K562 (cell line): ENCODE data around the gene ADM2. TPM values are rescaled to one million over a fixed set of nuclear protein-coding genes. Genes with fewer than 3 reads are reported as not detected.

Source experiments
- E2F3 ChIP-seq: fragments of 250-450 bp; sonication (Bioruptor Pico); IDR thresholded peaks from 2 replicates; pipeline ENCODE4 v1.4.0; 2020; ENCODE audit warnings: mild to moderate bottlenecking
- ELF4 ChIP-seq: fragments of 450-650 bp; formaldehyde crosslinking; IDR thresholded peaks from 2 replicates; pipeline ENCODE4 v1.4.0; 2022; ENCODE audit warnings: missing genetic modification characterization
- MYC ChIP-seq, 2 experiments: fragments of 250-450 bp in 1 of 2; sonication (Bioruptor Pico) in 1 of 2; IDR thresholded peaks; 2 replicates each; pipeline versions ENCODE4 v1.5.1 to v1.6.1; 2012 to 2021; ENCODE audit warnings: low read depth in 2 of 2, borderline replicate concordance in 1 of 2, improper control_type of control experiment in 1 of 2, low read length in 1 of 2, mild to moderate bottlenecking in 1 of 2, moderate library complexity in 1 of 2
- PURB ChIP-seq: sonication (generic); formaldehyde crosslinking; IDR thresholded peaks from 2 replicates; pipeline ENCODE4 v1.9.0; 2021; ENCODE audit warnings: low read depth, mild to moderate bottlenecking, missing genetic modification reagents
- RAD21 ChIP-seq, 2 experiments: fragments of 250-450 bp in 1 of 2; fragments of 450-650 bp in 1 of 2; sonication (Bioruptor Pico) in 1 of 2; formaldehyde crosslinking in 1 of 2; IDR thresholded peaks in 1 of 2; conservative IDR thresholded peaks in 1 of 2; 2 replicates each; pipeline versions ENCODE4 v1.4.0 to v1.8.0; 2020 to 2022; ENCODE audit warnings: mild to moderate bottlenecking in 2 of 2, moderate library complexity in 1 of 2
- SIRT6 ChIP-seq: IDR thresholded peaks from one replicate; pipeline ENCODE4 v1.6.1; 2012; ENCODE audit warnings: low read depth, mild to moderate bottlenecking, control low read depth, inconsistent platforms, low read length, moderate library complexity
- YBX1 ChIP-seq: fragments of 450-650 bp; IDR thresholded peaks from 2 replicates; pipeline ENCODE4 v1.7.1; 2016; ENCODE audit warnings: mild to moderate bottlenecking
- ZBTB1 ChIP-seq: sonication (generic); formaldehyde crosslinking; IDR thresholded peaks from 2 replicates; pipeline ENCODE4 v1.8.1; 2023; ENCODE audit warnings: missing genetic modification reagents, low read depth, mild to moderate bottlenecking, borderline replicate concordance
- ZNF3 ChIP-seq: fragments of 250-450 bp; sonication (Bioruptor Pico); IDR thresholded peaks from 2 replicates; pipeline ENCODE4 v1.5.0; 2021; ENCODE audit warnings: mild to moderate bottlenecking, moderate library complexity
- polyA plus RNA-seq, 8 experiments: library from polyadenylated mRNA; depleted of rRNA in 4 of 8; stranded (reverse) in 5 of 8; unstranded in 3 of 8; fragments of >200 nt; fragmentation: Nextera tagmentation in 2 of 8; fragmentation: Illumina TruSeq in 1 of 8; extraction: Ambion mirVana in 2 of 8; extraction: Trizol in 1 of 8; gene quantifications; 2 replicates each; pipeline versions ENCODE4 v1.2.1 to v1.2.3, GENCODE V29; 2011 to 2014; ENCODE audit warnings: inconsistent platforms in 1 of 8, missing spikeins in 1 of 8
- total RNA-seq, 7 experiments: library from RNA; depleted of rRNA in 6 of 7; stranded (reverse); fragments of >200 nt in 6 of 7; fragmentation: Illumina TruSeq in 2 of 7; extraction: Trizol in 2 of 7; gene quantifications; 2 replicates each; pipeline versions ENCODE4 v1.2.1 to v1.2.3, GENCODE V29; 2011 to 2021; ENCODE audit warnings: low replicate concordance in 1 of 7
- TF ChIP-seq, protein P1 (sequence below): fragments of 250-450 bp; sonication (Bioruptor Pico); IDR thresholded peaks from 2 replicates; pipeline ENCODE4 v1.5.0; 2020; ENCODE audit warnings: mild to moderate bottlenecking
- TF ChIP-seq, protein P2 (sequence below), 2 experiments: fragments of 450-650 bp; conservative IDR thresholded peaks; 2 replicates each; pipeline ENCODE4 v1.6.1; 2017; ENCODE audit warnings: mild to moderate bottlenecking in 2 of 2, moderate library complexity in 2 of 2
- TF ChIP-seq, protein P3 (sequence below): fragments of 200-600 bp; sonication (generic); IDR thresholded peaks from one replicate; pipeline ENCODE4 v1.6.1; 2012; ENCODE audit warnings: mild to moderate bottlenecking, low read depth, low read length, inconsistent platforms

Gene ADM2
- total and polyA plus RNA-seq, 9 of the 15 experiments (the other 6 are each of a cell fraction or from before 2014, with no cell fraction given), result 0.11 to 5.1 (median 0.38) TPM

DNA sequence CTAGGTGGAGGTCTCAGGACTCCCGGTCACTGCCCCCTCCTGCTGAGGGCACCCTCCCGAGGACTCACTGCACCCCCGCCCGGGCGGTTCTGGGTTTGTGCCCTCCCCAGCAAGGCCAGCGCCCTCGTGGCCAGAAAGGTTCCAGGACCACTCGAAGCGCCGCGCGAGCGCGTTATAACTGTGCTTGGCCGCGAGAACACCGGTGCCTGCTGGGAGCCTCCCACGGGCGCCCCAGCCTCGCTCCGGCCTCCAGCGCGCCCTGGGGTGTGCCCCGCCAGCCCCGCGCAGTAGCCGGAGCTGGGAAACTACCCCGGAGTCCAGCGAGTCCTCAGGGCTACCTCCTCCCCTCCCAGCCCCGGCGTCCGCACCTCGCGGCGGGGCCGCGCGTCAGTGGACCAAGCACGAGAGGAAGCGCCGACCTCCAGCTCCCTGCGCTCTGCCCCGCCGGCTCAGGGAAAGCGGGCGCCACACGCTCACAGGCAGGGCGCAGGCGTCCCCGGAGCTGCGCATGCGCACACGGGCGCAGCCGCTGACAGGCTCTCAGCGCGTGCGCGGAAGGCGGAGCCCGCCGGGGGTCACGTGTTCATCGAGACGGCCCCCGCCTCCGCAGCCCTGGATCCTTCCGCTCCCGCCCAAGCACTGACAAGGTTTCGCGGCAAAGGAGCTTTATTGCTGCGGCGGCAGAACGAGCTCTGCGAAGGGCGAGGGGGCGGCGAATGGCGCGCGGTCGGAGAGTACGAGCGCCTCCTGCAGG lies 43.9 kb downstream of the ADM2 start, which contains the start of gene SCO2 (continued):
- TF ChIP-seq, protein P1, sequence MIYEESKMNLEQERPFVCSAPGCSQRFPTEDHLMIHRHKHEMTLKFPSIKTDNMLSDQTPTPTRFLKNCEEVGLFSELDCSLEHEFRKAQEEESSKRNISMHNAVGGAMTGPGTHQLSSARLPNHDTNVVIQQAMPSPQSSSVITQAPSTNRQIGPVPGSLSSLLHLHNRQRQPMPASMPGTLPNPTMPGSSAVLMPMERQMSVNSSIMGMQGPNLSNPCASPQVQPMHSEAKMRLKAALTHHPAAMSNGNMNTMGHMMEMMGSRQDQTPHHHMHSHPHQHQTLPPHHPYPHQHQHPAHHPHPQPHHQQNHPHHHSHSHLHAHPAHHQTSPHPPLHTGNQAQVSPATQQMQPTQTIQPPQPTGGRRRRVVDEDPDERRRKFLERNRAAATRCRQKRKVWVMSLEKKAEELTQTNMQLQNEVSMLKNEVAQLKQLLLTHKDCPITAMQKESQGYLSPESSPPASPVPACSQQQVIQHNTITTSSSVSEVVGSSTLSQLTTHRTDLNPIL, result no peak
- TF ChIP-seq SIRT6 (no peak), MYC (IDR thresholded peaks at IDR 0.05; ENCODE audit: low read depth, low read length) (peak; percentile 66), MYC (CRISPR knock-in tag; IDR thresholded peaks at IDR 0.05; ENCODE audit: borderline replicate concordance, low read depth) (peak; percentile 75; the same call in 1 of the 2 replicates), ZBTB1 (CRISPR knock-in tag) (peak; percentile 6; the same call in 1 of the 2 replicates), ZNF3 (CRISPR knock-in tag) (no peak), ELF4 (CRISPR knock-in tag) (no peak), PURB (no peak), RAD21 (CRISPR knock-in tag; conservative IDR thresholded peaks at IDR 0.05 in 1 of 2, IDR thresholded peaks at IDR 0.05 in 1 of 2) (no peak), E2F3 (CRISPR knock-in tag) (peak; percentile 87), YBX1 (no peak)
- TF ChIP-seq, protein P2, sequence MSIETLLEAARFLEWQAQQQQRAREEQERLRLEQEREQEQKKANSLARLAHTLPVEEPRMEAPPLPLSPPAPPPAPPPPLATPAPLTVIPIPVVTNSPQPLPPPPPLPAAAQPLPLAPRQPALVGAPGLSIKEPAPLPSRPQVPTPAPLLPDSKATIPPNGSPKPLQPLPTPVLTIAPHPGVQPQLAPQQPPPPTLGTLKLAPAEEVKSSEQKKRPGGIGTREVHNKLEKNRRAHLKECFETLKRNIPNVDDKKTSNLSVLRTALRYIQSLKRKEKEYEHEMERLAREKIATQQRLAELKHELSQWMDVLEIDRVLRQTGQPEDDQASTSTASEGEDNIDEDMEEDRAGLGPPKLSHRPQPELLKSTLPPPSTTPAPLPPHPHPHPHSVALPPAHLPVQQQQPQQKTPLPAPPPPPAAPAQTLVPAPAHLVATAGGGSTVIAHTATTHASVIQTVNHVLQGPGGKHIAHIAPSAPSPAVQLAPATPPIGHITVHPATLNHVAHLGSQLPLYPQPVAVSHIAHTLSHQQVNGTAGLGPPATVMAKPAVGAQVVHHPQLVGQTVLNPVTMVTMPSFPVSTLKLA (conservative IDR thresholded peaks at IDR 0.05), result peak; percentile 77 to 87
- TF ChIP-seq, protein P3, sequence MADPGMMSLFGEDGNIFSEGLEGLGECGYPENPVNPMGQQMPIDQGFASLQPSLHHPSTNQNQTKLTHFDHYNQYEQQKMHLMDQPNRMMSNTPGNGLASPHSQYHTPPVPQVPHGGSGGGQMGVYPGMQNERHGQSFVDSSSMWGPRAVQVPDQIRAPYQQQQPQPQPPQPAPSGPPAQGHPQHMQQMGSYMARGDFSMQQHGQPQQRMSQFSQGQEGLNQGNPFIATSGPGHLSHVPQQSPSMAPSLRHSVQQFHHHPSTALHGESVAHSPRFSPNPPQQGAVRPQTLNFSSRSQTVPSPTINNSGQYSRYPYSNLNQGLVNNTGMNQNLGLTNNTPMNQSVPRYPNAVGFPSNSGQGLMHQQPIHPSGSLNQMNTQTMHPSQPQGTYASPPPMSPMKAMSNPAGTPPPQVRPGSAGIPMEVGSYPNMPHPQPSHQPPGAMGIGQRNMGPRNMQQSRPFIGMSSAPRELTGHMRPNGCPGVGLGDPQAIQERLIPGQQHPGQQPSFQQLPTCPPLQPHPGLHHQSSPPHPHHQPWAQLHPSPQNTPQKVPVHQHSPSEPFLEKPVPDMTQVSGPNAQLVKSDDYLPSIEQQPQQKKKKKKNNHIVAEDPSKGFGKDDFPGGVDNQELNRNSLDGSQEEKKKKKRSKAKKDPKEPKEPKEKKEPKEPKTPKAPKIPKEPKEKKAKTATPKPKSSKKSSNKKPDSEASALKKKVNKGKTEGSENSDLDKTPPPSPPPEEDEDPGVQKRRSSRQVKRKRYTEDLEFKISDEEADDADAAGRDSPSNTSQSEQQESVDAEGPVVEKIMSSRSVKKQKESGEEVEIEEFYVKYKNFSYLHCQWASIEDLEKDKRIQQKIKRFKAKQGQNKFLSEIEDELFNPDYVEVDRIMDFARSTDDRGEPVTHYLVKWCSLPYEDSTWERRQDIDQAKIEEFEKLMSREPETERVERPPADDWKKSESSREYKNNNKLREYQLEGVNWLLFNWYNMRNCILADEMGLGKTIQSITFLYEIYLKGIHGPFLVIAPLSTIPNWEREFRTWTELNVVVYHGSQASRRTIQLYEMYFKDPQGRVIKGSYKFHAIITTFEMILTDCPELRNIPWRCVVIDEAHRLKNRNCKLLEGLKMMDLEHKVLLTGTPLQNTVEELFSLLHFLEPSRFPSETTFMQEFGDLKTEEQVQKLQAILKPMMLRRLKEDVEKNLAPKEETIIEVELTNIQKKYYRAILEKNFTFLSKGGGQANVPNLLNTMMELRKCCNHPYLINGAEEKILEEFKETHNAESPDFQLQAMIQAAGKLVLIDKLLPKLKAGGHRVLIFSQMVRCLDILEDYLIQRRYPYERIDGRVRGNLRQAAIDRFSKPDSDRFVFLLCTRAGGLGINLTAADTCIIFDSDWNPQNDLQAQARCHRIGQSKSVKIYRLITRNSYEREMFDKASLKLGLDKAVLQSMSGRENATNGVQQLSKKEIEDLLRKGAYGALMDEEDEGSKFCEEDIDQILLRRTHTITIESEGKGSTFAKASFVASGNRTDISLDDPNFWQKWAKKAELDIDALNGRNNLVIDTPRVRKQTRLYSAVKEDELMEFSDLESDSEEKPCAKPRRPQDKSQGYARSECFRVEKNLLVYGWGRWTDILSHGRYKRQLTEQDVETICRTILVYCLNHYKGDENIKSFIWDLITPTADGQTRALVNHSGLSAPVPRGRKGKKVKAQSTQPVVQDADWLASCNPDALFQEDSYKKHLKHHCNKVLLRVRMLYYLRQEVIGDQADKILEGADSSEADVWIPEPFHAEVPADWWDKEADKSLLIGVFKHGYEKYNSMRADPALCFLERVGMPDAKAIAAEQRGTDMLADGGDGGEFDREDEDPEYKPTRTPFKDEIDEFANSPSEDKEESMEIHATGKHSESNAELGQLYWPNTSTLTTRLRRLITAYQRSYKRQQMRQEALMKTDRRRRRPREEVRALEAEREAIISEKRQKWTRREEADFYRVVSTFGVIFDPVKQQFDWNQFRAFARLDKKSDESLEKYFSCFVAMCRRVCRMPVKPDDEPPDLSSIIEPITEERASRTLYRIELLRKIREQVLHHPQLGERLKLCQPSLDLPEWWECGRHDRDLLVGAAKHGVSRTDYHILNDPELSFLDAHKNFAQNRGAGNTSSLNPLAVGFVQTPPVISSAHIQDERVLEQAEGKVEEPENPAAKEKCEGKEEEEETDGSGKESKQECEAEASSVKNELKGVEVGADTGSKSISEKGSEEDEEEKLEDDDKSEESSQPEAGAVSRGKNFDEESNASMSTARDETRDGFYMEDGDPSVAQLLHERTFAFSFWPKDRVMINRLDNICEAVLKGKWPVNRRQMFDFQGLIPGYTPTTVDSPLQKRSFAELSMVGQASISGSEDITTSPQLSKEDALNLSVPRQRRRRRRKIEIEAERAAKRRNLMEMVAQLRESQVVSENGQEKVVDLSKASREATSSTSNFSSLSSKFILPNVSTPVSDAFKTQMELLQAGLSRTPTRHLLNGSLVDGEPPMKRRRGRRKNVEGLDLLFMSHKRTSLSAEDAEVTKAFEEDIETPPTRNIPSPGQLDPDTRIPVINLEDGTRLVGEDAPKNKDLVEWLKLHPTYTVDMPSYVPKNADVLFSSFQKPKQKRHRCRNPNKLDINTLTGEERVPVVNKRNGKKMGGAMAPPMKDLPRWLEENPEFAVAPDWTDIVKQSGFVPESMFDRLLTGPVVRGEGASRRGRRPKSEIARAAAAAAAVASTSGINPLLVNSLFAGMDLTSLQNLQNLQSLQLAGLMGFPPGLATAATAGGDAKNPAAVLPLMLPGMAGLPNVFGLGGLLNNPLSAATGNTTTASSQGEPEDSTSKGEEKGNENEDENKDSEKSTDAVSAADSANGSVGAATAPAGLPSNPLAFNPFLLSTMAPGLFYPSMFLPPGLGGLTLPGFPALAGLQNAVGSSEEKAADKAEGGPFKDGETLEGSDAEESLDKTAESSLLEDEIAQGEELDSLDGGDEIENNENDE, result no peak
